NCI-H1092 (cell line): ENCODE results near the gene AFAP1.

ENCODE experiments used
- DNase-seq: peaks from one replicate; lab custom pipeline; 2025; lab: John Stamatoyannopoulos, UW

AFAP1 gene

DNA sequence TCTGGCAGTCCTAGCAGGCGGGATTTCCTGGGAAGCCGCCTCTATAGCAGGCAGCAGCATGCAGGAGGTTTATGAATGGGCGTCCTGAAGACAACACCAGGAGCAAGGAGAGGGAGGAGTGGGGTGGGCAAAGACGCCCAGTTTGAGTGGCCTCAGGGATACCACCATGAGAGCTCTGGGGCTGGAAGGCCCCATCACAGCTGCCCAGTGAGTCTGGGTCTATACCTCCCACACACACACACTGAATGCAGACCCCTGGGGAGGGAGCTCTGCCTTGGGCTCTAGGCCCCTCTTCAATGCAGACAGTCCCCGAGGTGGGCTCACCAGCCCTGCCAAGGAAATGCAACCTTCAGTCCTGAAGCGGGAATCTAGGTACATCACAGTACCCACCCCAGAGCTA, 98.6 kb downstream of the AFAP1 start:
- no peak for DNase-seq

DNA sequence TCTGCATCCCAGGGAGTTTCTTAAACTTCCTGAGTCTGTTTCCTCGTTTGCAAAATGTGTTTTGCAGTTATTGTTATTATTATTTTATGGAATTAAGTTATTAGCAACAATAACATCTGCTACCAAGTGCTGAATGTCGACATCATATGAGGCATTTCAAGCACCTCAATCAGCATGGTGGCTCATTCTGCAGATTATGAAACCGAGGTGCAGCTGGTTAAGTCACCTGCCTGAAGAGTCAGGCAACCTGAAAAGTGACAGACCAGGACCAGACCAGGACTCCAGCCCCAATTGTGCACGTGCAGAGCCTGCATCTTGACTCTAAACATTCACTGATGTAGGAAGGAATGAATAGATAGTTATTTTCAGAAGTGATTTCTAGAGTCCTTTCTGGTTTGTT, 99.8 kb downstream of the AFAP1 start:
- no peak for DNase-seq

DNA sequence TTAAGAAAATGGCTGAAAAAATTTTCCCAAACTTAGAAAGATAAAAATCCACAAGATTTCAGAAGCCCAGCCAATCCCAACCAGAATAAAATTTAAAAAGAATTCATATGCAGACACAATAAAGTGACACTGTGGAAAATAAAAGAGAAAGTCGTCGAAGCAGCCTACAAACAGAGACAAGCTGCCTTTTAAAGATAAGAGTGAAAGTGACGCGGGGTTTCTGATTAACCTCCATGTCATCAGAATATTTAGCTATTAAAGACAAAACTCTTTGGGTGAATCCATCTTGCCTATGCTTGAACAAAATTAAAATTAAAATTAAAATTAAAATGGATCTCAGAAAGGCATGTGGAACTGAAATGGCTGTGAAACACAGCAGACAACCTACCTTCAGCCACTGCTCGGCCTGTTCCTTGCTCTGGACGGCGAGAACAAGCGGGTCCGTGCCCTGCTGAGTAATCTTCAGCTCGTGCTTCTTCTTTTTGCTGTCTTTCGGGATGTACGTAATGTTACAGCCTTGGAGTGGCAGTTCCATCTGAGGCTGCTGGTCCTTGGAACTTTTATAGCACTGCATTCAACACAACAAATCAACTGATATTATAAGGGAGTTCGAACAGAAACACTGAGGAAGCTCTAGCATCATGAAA, 101.4 kb downstream of the AFAP1 start:
- DNase-seq: no peak

DNA sequence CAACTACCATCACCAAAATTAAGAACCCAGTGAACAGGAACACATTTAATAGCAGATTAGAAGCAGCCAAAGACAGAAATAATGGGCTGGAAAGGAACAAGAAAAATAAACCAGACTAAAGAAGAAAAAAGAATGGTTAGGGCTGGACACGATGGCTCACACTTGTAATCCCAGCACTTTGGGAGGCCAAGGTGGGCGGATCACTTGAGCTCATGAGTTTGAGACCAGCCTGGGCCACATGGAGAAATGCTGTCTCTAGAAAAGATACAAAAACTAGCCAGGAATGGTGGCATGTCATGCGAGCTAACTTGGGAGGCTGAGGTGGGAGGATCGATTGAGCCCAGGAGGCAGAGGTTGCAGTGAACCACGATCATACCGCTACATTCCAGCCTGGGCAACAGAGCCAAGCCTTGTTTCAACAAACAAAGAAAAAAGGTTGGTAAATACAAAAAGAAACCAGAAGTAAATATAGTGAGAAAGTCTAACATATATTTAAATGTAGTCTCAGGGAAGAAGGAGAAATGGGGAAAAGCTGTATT, 102.0 kb downstream of the AFAP1 start:
- DNase-seq: no peak

DNA sequence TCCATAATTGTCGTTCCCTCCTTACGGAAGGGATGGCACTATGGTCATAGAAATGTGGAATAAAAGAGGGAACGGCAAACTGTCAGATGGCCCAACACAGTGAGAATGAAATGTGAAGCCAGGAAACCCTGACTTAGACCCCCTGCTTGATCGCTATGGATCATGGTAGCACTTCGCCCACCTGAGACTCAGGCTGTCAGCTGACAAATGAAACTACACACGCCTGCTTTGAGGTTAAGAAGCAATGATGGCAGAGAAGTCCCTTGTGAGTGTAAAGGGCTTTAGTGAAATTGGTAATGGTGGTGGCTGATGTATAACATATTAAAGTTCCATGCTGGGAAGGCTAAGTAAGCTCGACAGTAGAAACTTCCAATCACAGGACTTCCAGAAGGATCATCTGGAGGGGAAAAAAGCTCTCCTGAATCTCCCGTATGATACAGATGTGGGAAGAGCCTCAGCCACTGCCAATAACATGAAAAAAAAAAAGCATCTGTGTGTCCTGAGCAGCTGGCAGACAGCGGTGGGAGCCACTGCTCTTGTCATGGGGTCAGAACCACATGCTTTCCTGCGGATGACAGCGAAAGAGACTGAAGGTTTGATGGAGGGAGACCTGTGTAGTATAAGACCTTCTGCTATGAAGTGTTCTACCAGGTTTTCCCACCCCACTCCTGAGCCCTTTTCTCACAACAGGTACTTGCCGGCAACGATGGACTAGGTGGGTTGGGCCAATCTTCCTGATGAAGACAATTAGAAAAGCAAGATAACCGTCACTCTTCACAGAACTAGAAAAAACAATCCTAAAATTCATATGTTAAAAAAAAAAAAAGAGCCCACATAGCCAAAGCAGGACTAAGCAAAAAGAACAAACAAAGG, 107.6 kb downstream of the AFAP1 start:
- no peak for DNase-seq

DNA sequence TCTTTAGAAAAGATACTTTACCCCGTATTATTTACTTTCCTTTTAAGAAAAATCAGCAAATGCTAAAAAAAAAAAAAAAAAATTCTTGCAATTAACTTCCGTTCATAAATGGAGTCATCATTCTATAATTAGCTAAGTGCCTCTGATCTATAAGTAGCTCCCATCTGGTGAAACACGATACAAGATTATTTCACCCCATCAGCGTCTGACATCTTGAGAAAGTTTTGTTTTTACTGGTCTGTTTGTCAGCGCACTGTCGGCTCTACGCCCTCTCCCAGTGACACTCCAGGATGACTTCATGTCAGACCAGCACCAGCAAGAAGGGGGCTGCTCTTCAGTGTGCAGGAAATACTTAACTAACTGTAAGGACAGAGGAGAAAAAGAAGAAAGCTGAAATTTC, 108.3 kb downstream of the AFAP1 start:
- no peak for DNase-seq

DNA sequence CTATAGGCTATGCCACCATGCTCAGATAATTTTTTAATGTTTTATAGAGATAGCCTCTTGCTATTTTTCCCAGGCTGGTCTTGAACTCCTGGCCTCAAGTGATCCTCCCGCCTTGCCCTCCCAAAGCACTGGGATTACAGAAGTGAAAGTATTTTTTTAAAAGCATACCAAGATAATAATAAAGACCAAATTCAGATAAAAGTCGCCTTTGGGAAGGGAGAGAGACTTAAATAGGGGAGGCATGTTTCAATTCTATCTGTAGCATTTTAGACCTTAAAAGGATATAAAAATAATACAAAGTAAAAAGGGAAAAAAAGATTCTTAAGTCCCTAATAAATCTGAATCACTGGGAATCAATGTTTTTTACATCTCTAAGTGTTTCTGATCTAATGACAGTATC, 108.9 kb downstream of the AFAP1 start:
- DNase-seq: no peak

DNA sequence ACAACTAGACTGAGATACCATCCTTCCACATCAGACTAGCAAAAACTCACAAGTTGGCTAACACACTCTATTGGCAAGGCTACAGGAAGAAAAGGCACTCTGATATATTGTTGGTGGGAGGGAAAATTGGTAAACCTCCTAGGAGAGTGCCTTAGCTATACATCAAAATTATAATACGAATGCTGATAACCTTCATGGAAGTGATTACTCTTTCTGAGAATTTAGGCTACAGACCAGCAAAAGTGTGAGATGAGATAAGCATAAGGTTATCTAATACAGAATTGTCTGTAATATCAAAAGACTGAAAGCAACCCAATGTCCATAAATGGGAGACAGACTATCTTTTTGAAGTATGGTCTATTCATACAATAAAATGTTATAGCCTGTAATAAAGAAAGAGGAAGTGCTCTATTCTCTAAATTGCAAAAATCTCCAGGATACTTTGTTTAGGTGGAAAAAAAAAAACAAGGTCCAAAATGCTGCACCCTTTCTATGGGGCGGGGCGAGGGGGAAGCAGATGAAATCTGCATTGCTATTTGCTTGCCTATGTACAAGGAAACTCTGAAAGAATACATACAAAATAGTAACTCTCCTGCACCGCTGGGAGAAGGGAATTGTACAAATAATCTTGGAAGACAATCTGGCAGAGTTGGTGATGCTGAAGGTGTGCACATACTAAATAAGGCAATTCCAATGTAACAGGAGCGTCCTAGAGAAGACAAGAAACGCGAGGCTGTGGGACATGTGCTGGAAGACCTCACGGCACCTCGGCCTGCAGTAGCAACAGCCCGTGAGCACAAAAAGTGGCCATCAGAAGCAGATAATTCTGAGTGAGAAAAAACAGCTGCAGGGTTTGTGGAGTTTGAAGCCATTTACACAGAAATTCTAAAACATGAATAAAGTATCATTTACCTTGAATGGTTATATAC, 109.7 kb downstream of the AFAP1 start:
- DNase-seq: no peak

DNA sequence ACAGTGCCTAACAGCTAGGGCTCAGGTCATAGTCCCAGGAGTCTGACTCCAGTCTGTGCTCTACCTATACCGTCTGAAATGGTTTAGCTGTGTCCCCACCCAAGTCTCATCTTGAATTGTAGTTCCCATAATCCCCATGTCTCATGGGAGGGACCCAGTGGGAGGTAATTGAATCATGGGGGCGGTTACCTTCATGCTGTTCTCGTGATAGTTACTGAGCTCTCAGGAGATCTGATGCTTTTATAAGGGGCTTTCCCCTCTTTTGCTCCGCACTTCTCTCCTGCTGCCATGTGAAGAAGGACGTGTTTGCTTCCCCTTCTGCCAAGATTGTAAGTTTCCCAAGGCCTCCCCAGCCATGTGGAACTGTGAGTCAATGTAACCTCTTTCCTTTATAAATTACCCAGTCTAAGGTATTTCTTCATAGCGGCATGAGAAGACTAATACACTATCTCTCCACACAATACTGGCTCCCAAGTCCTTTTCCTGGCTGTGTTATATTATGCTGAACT, 110.8 kb downstream of the AFAP1 start:
- DNase-seq: no peak

DNA sequence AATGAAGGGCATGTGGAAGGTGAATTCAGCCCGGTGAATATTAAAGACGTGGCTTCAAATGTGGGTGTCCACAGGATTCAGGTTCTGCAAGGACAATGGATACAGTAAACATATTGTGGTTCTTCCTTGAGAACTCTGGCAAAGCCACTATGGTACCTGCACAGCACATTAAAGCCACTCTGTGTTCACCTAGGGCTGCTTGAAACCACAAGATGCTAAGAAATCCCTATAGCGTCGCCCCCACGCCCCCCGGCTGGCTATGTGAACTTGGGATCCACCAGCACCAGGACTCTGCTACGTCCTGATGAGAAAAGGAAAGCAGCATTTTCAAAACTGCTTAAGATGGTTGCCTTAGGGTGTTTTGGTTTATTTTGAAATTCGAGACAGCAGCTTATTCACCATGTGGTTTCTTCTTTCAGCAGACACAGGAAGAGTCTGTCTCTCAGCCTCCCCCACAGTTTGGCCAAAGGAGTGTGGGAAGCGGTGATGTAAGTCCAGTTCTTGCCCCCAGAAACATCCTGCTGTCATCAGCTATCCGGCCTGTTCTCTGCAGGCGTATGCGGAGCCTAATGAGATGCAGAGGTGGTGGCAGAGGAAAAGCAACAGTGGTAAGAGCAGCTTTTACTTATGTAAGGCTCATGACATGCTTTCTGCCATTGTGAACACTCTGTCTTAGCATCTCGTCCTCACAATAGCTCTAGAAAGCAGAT, 111.5 kb downstream of the AFAP1 start:
- no peak for DNase-seq

DNA sequence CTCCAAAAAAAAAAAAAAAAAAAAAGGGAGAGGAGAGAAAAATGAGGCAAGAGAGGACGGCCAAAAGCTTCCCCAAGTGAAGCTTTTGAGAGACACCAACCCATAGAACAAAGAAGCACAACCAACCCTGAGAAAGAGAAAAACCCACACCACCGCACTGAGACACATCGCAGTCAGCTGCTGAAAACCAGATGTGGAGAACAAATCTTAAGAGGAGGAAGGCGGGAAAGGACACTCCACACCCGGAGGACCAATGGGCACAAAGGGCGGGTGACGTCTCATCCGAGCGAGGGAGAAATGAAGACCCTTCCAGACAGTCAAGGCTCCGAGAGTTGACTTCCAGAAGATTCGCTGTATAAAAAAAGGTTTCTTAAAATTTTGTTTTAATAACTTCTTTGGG, 112.1 kb downstream of the AFAP1 start:
- no peak for DNase-seq

DNA sequence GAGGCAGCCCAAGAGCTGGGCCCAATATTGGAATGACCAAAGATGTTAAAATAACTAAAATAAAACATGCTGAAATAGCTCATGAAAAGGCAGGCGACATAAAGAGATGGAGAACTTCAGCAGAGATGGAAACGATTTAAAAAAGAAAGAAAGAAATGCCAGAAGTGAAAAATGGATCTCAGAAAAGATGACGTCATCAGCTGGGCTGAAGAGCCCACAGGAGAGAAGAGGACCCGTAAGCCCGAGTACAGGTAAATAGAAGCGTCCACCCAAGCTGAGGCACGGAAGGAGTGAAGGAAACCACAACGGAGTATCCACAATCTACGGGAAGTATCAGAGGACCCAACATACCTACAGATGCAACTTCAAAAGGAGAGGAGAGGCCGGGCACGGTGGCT, 112.8 kb downstream of the AFAP1 start:
- no peak for DNase-seq

DNA sequence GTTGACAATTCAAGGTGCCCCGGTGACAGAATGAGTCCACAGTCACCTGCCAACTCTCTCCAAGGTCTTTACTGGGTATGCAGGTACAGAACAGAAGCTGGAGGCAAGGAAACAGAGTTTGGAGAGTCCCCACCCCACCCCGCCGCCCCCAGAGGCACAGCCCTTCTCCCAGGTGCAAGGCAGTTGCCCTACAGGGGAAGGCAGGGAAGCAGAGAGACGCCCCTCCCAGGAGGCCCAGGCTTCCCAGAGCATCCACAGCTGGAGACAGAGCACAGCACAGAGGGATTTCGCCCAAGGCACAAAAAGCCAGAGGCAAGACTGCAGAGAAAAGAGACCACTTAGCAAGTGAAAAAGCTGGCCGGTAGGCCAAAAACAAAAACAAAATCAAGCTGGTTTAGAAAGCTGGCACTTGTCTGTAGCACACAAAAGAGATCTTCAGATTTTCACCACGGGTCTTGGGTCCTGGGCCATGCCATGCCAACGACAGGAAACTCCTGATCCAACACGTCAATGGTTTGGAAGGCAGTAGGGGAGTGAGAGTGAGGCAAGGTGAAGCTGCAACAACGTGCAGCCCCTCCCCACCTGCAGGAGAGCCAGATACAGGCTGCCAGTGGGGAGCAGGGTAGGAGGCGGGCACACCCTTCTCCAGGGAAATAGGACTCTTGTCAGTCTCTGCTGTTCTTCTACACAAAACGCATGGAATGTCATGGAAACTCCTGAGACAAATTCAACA, 113.3 kb downstream of the AFAP1 start:
- no peak for DNase-seq

DNA sequence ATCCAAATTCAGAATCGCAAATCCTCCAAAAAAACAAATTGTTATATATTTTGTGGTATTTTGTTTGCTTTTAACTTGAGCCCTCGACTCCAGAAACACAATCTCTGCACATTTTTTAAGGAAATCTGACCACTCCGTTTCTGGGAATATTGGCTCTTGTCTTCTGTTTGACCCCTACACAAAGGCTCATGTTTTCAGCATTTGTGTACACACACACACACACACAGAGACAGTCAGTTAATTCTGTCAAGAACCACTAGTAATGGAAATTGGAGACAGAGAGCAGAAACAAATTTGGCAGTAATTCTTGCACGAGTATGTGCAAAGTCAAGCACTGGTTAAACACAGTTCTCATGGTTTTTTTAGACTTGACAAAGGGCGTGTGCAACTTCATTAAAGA, 115.4 kb downstream of the AFAP1 start:
- DNase-seq: no peak

DNA sequence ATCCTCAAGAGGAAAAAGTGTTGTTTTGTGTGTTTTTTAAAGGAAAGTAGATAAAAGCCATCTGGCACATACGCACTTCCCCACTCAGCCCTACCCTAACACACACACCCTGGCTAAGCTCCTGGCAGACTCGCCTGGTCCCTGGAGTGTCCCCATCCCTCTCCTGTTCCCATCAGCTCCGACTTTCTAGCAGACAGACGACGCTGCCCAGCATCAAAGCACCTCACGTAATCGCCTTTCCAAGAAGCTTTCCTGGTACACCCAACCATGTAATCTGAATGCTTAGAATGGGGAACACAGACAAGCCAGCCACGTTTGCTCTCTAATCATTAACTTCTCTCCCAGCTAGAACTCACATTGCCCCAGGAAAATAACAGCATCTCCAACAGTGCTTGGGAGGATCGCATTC, 116.2 kb downstream of the AFAP1 start:
- no peak for DNase-seq

DNA sequence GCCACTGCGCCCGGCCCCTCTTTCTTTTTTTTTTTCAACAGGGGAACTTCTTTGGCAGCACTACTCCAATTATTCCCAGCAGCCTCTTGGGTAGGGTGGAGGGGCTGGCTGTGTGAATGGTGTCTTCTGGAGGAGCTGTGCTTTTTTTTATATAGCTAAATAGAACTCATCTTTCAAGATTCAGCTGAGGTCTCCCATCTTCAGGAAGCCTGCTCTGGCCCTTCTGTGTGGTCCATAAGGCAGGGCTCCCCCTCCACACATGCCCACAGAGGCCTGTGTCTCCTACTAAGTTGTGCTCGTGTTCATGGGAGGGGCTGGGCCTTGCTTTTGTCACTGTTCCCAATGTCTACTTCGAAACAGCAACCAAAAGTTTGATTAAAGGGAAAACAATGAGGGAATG, 116.8 kb downstream of the AFAP1 start:
- DNase-seq: no peak

DNA sequence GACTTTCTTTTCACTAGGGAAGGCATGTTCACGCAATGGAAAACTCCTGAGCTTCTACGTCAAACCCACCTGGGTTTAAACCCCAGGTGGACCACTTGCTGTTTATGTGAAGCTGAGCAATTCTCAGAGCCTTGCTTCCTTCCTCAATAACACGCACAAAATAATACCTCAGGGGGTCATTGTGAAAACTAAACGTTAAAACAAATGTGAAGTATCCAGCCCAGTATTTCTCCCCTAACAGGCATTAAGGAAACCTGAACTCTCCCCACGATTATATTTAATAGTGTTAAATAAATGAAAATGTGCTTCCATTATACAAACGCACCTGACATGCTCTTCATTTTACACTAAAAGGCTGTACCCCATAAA, 117.5 kb downstream of the AFAP1 start:
- no peak for DNase-seq

DNA sequence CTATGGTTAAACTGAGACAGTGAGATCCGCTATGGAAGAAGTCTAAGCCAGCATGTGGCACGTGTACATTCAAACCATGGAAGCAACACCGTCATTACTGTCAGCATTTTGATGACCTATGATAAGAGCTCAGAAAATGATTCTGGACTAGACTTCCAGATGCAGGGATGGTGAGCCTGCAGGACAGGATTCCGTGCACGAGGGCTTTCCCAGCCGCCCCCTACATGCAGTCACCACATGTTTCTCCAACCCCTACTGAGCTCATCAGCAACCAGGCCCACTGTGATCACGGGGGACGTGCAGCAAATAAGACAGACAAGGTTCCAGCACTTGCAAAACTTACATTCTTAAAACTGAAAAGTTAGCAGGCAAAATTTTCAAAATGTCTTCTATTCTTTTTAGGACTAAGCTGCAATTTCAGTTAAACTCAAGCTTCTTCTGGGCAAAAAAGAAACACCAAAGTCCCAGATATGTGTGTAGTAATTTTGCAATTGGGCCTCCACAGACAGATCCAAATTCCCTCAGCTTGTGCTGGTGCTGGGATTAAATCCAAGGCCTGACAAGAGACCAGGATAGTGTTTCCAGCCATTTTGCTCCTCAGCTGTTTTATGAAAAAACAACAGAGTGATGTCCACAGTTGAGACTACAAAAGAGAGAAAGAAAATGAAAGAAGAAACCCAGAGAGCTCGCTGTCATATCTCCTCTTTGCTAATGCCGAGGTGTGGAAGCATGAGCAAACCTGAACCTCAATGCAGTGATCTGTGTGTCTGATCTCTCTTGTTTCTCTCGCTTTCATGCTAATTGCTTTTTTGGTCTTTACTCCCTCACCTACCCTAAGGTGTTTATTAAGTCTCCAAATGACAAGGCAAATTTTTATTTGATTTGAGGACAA, 118.2 kb downstream of the AFAP1 start:
- no peak for DNase-seq

DNA sequence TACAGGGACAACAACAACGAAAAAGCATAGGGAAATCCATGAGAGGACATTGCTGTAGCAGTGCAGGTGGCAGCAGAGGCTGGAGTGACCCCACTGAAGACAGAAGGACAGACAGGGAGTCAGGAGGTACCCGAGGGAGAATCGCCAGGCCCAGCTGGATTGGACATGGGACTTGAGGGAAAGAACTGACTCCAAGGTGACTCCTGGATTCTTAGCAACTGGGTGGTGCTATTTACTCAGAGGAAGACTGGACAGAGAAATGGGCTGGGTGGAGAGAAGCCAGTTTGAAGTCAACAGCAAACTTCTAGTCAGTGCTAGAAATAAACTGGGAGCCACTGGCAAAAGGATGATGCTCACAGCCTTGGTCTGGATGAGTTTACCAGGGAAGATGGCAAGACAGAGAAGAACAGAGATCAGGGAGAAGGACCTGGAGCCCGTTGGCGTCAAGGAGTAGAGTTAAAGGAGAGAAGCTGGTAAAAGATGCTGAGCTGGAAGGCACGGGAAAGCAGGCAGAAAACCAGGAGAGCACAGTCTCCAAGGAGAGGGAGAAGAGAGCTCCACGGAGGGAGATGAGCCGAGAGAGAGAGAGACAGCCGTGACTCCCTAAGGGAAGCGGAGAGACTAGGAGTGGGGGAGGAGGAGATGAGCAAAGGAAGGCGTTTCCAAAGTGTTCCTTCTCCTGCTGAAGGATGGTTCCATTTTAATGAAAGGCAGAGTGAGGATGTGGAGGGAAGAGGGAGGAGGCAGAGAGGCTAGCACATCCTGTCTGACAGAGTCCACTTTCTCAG, 119.4 kb downstream of the AFAP1 start:
- no peak for DNase-seq
